ENCODE data around the gene RNASEH2C.

- TF ChIP-seq CTCF (optimal IDR thresholded peaks at IDR 0.05 in 1 of 3, IDR thresholded peaks at IDR 0.05 in 1 of 3, conservative IDR thresholded peaks at IDR 0.05 in 1 of 3; ENCODE audit: extremely low read depth in 1 of 3, insufficient read depth in 2 of 3, low read length in 3 of 3), result no peak
- no peak for TF ChIP-seq EZH2 (IDR thresholded peaks at IDR 0.05; ENCODE audit: low read length)
These were observed 2.1 kb downstream of the RNASEH2C start for GRCh38 chr11:65718531-65718930.

Measured in keratinocyte (primary cell).